ENCODE results near the gene APPBP2.
A peak's percentile ranks its signal among the peaks of the same experiment; 100 is the strongest.

Gene APPBP2, protein sequence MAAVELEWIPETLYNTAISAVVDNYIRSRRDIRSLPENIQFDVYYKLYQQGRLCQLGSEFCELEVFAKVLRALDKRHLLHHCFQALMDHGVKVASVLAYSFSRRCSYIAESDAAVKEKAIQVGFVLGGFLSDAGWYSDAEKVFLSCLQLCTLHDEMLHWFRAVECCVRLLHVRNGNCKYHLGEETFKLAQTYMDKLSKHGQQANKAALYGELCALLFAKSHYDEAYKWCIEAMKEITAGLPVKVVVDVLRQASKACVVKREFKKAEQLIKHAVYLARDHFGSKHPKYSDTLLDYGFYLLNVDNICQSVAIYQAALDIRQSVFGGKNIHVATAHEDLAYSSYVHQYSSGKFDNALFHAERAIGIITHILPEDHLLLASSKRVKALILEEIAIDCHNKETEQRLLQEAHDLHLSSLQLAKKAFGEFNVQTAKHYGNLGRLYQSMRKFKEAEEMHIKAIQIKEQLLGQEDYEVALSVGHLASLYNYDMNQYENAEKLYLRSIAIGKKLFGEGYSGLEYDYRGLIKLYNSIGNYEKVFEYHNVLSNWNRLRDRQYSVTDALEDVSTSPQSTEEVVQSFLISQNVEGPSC

GRCh38 chr17:60525685-60526514 lies at the start of gene APPBP2:
Gene APPBP2, minus strand, starts transcription at chr17:60526242. Its CDS starts 311 bp downstream, at chr17:60525931.
- peak within 1 kb of the TSS; percentile 93 for H3K4me3 ChIP-seq (ENCODE audit: low read depth, low read length)
- peak; percentile 78 for DNase-seq (ENCODE audit: low read depth)
- TF ChIP-seq POLR2A (IDR thresholded peaks at IDR 0.05; ENCODE audit: extremely low read depth, insufficient read length) = peak; percentile 75
- TF ChIP-seq, protein P1, sequence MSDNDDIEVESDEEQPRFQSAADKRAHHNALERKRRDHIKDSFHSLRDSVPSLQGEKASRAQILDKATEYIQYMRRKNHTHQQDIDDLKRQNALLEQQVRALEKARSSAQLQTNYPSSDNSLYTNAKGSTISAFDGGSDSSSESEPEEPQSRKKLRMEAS (IDR thresholded peaks at IDR 0.05; ENCODE audit: low read depth, low read length) = peak; percentile 38
- TF ChIP-seq MYC (IDR thresholded peaks at IDR 0.05; ENCODE audit: low read depth, low read length) = no peak

DNA sequence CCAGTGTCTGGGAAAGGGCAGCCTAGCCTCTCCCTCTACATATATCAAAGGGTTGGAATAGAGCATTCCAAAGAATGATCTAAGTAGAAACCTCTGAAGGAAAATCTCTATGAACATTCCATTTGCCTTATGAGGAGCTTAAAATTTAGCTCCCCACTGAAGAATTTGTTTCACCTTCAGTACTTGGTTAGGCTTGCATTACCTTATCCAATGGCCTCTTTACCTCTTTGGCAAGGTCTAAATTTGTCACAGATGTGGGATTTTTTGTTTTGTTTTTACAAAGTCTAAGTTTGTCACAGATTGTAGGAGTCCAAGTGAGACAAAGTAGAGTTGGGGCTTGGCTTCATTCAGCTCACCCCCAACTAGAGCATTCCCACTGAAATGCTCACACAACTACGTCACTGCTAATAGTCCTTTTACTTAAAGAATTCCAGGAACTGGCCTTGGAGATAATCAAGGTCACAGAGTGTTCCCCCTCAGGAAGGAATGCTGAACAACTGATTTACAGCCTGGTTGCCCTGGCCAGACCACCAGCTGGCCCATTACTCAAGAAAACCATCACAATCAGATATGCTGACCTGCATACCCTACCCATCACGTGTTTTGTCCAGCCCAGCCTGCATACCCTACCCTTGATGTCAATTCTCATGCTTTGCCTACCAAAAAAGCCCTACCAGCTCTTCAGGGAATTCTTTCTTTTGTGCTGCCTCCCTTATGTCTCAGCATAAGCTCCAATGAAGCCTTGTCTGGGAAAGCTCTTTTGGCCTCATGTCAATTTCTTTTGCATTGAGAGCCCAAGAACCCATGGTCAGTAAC lies 47.4 kb upstream of the APPBP2 start:
- TF ChIP-seq CTCF (IDR thresholded peaks at IDR 0.05; ENCODE audit: low read depth, low read length) (no peak), MYC (IDR thresholded peaks at IDR 0.05; ENCODE audit: low read depth, low read length) (no peak), POLR2A (IDR thresholded peaks at IDR 0.05; ENCODE audit: extremely low read depth, insufficient read length) (no peak)
- TF ChIP-seq, protein P1 (IDR thresholded peaks at IDR 0.05; ENCODE audit: low read depth, low read length) = no peak
- no peak overlapping the region for H3K4me3 ChIP-seq (ENCODE audit: low read depth, low read length)
- DNase-seq (ENCODE audit: low read depth) = no peak

- no peak overlapping the region for H3K4me3 ChIP-seq (ENCODE audit: low read depth, low read length)
- TF ChIP-seq MYC (IDR thresholded peaks at IDR 0.05; ENCODE audit: low read depth, low read length) (no peak), POLR2A (IDR thresholded peaks at IDR 0.05; ENCODE audit: extremely low read depth, insufficient read length) (no peak), CTCF (IDR thresholded peaks at IDR 0.05; ENCODE audit: low read depth, low read length) (no peak)
- TF ChIP-seq, protein P1 (IDR thresholded peaks at IDR 0.05; ENCODE audit: low read depth, low read length) = no peak
- DNase-seq (ENCODE audit: low read depth) = no peak
Measured at GRCh38 chr17:60565233-60565632, 39.2 kb upstream of the APPBP2 start.

DNA sequence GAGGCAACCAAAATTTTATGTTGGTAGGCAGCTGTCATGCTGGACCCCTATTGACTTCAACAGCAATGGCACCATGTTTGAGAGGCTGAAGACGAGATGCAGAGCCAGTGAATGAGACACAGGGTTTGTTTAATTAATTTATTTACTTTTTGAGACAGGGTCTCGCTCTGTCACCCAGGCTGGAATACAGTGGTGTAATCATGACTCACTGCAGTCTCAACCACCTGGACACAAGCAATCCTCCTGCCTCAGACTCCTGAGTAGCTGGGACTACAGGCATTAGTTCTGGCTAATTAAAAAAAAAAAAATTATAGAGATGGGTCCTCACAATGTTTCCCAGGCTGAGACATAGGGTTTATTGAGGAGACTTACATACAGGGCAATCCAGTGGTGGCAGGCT lies 37.7 kb upstream of the APPBP2 start:
- DNase-seq (ENCODE audit: low read depth) = no peak
- H3K4me3 ChIP-seq (ENCODE audit: low read depth, low read length) = no peak overlapping the region
- TF ChIP-seq POLR2A (IDR thresholded peaks at IDR 0.05; ENCODE audit: extremely low read depth, insufficient read length) = no peak
- TF ChIP-seq, protein P1 (IDR thresholded peaks at IDR 0.05; ENCODE audit: low read depth, low read length) = no peak
- TF ChIP-seq CTCF (IDR thresholded peaks at IDR 0.05; ENCODE audit: low read depth, low read length) = no peak
- TF ChIP-seq MYC (IDR thresholded peaks at IDR 0.05; ENCODE audit: low read depth, low read length) = no peak

DNA sequence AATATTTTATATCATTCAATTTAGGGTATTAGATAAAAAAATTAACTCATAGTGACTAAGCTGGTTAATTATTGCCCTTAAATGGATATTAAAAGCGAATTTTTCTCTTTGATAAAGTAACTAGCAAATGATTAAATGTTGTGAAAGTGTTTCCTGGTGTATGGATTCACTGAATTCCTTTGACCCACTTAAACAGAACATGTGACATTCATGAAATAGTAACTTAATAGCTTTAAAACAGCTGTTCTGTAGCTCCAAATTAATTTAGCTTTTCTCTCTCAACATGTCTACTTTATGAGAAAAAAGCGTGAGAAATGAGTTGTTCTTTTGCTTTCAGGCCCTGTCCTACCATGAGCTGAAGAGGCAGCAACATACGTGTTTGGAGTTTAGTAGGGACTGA lies 36.4 kb upstream of the APPBP2 start:
- no peak for DNase-seq (ENCODE audit: low read depth)
- no peak overlapping the region for H3K4me3 ChIP-seq (ENCODE audit: low read depth, low read length)
- no peak for TF ChIP-seq CTCF (IDR thresholded peaks at IDR 0.05; ENCODE audit: low read depth, low read length)
- no peak for TF ChIP-seq MYC (IDR thresholded peaks at IDR 0.05; ENCODE audit: low read depth, low read length)
- TF ChIP-seq, protein P1 (IDR thresholded peaks at IDR 0.05; ENCODE audit: low read depth, low read length) = no peak
- no peak for TF ChIP-seq POLR2A (IDR thresholded peaks at IDR 0.05; ENCODE audit: extremely low read depth, insufficient read length)

All from NB4 (cell line).